Vagina (tissue), 2 donors: Measurements from ENCODE around the gene POU3F2.

Experiments used
- CTCF ChIP-seq, 3 experiments: fragments of 450-650 bp in 2 of 3; fragments of 200-600 bp in 1 of 3; sonication (generic) in 1 of 3; IDR thresholded peaks; one replicate each; pipeline ENCODE4 v1.5.1; 2017 to 2019; ENCODE audit warnings: antibody characterized with exemption in 3 of 3, mild to moderate bottlenecking in 2 of 3, moderate library complexity in 2 of 3
- POLR2A ChIP-seq, 2 donors: fragments of 450-650 bp; IDR thresholded peaks; one replicate each; pipeline ENCODE4 v1.6.1; 2017; ENCODE audit warnings: antibody characterized with exemption in 2 of 2, mild to moderate bottlenecking in 2 of 2, moderate library complexity in 2 of 2
- POLR2AphosphoS5 ChIP-seq, 2 donors: sonication (generic); formaldehyde crosslinking; IDR thresholded peaks; one replicate each; pipeline ENCODE4 v1.9.0; 2017; ENCODE audit warnings: antibody characterized with exemption in 2 of 2, mild to moderate bottlenecking in 2 of 2, low read depth in 1 of 2; ENCODE audit not compliant: insufficient read depth in 1 of 2

- no peak for TF ChIP-seq POLR2AphosphoS5 (IDR thresholded peaks at IDR 0.05; ENCODE audit: insufficient read depth in 1 of 2, low read depth in 1 of 2)
- no peak for TF ChIP-seq CTCF (IDR thresholded peaks at IDR 0.05)
- TF ChIP-seq POLR2A (IDR thresholded peaks at IDR 0.05) = no peak
Measured at GRCh38 chr6:98831959-98832283, 2.5 kb upstream of the POU3F2 start.
